ENCODE measurements around the gene ELK3.

The ELK3 gene

GRCh38 chr12:96193725-96194575 lies at the start of gene ELK3:
Gene ELK3 (plus strand): TSS chr12:96194375.
- DNase-seq (ENCODE audit: low read depth), result peak; percentile 23

GRCh38 chr12:96146747-96147146 lies 47.4 kb upstream of the ELK3 start:
- no peak for DNase-seq (ENCODE audit: low read depth)

GRCh38 chr12:96150442-96150841 lies 43.7 kb upstream of the ELK3 start:
- DNase-seq (ENCODE audit: low read depth), result no peak

GRCh38 chr12:96152164-96152563 lies 42.0 kb upstream of the ELK3 start:
- no peak for DNase-seq (ENCODE audit: low read depth)

GRCh38 chr12:96153131-96153725 lies 40.9 kb upstream of the ELK3 start:
- DNase-seq (ENCODE audit: low read depth), result no peak

- DNase-seq (ENCODE audit: low read depth), result no peak
Observed at GRCh38 chr12:96155181-96155580, 39.0 kb upstream of the ELK3 start.

- no peak for DNase-seq (ENCODE audit: low read depth)
Observed at GRCh38 chr12:96155781-96156180, 38.4 kb upstream of the ELK3 start.

GRCh38 chr12:96156211-96156610 lies 38.0 kb upstream of the ELK3 start:
- DNase-seq (ENCODE audit: low read depth), result no peak

- no peak for DNase-seq (ENCODE audit: low read depth)
Observed at GRCh38 chr12:96157427-96157826, 36.7 kb upstream of the ELK3 start.

- no peak for DNase-seq (ENCODE audit: low read depth)
Observed at GRCh38 chr12:96164951-96165811, 29.0 kb upstream of the ELK3 start.

- DNase-seq (ENCODE audit: low read depth), result no peak
Observed at GRCh38 chr12:96166765-96167164, 27.4 kb upstream of the ELK3 start.

- DNase-seq (ENCODE audit: low read depth), result no peak
Observed at GRCh38 chr12:96167492-96167891, 26.7 kb upstream of the ELK3 start.

- DNase-seq (ENCODE audit: low read depth), result no peak
Observed at GRCh38 chr12:96170328-96170727, 23.8 kb upstream of the ELK3 start.

GRCh38 chr12:96170762-96171161 lies 23.4 kb upstream of the ELK3 start:
- no peak for DNase-seq (ENCODE audit: low read depth)

- DNase-seq (ENCODE audit: low read depth), result no peak
Observed at GRCh38 chr12:96171905-96172304, 22.3 kb upstream of the ELK3 start.

- DNase-seq (ENCODE audit: low read depth), result no peak
Observed at GRCh38 chr12:96172981-96173380, 21.2 kb upstream of the ELK3 start.

GRCh38 chr12:96176575-96176974 lies 17.6 kb upstream of the ELK3 start:
- DNase-seq (ENCODE audit: low read depth), result no peak

- DNase-seq (ENCODE audit: low read depth), result peak; percentile 5
Observed at GRCh38 chr12:96177013-96177412, 17.2 kb upstream of the ELK3 start.

GRCh38 chr12:96183734-96184370 lies 10.3 kb upstream of the ELK3 start:
- DNase-seq (ENCODE audit: low read depth), result no peak

GRCh38 chr12:96185914-96186313 lies 8.3 kb upstream of the ELK3 start:
- DNase-seq (ENCODE audit: low read depth), result no peak

GRCh38 chr12:96186607-96187301 lies 7.4 kb upstream of the ELK3 start:
- DNase-seq (ENCODE audit: low read depth), result no peak

- no peak for DNase-seq (ENCODE audit: low read depth)
Observed at GRCh38 chr12:96187956-96188355, 6.2 kb upstream of the ELK3 start.
